Fibroblast of pulmonary artery (primary cell): ENCODE data around the gene APLF.

Experiments used
- DNase-seq: peaks from one replicate; pipeline ENCODE4 v3.0.0-alpha.2; 2010; ENCODE audit warnings: low read depth
- H3K4me3 ChIP-seq: replicated peaks from 2 replicates; pipeline ENCODE4 v1.5.1; 2011; ENCODE audit warnings: low read depth, mild to moderate bottlenecking, control low read depth, low read length, moderate library complexity
- TF ChIP-seq, protein P1 (sequence below): IDR thresholded peaks from 2 replicates; pipeline ENCODE4 v1.5.1; 2011; ENCODE audit warnings: mild to moderate bottlenecking, control low read depth, low read length, inconsistent platforms; ENCODE audit errors: missing control alignments

APLF gene

DNA sequence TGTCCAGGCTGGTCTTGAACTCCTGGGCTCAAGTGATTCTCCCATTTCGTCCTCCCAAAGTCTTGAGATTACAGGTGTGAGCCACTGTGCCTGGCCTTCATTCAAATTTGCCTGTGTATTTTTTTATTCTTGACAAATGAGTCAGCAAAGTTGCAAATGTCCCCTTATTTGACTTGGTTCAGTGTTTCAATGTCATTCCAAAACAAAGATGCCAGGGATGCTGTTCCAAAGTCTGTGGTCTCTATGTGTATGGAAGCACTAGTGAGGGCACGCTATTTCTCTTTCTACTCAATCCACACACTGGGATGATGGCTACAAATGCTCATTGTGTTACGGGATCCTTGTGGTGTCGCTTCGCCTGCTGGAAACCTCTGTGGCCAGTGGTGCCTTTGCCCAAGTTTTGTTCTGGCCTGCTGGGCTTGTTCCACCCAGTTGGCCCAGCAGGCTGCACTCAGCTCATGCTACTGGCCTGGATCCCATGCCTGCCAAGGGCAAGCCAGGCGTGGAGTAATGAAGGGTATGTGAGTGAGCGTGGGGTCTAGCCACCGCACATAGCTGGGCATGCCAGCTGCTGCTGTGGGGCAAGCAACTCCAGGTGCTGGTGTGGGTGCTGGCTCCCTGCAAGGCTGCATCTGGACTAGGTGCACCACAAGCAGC, 35.9 kb upstream of the APLF start:
- H3K4me3 ChIP-seq = no peak overlapping the region
- no peak for DNase-seq
- TF ChIP-seq, protein P1, sequence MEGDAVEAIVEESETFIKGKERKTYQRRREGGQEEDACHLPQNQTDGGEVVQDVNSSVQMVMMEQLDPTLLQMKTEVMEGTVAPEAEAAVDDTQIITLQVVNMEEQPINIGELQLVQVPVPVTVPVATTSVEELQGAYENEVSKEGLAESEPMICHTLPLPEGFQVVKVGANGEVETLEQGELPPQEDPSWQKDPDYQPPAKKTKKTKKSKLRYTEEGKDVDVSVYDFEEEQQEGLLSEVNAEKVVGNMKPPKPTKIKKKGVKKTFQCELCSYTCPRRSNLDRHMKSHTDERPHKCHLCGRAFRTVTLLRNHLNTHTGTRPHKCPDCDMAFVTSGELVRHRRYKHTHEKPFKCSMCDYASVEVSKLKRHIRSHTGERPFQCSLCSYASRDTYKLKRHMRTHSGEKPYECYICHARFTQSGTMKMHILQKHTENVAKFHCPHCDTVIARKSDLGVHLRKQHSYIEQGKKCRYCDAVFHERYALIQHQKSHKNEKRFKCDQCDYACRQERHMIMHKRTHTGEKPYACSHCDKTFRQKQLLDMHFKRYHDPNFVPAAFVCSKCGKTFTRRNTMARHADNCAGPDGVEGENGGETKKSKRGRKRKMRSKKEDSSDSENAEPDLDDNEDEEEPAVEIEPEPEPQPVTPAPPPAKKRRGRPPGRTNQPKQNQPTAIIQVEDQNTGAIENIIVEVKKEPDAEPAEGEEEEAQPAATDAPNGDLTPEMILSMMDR = no peak

DNA sequence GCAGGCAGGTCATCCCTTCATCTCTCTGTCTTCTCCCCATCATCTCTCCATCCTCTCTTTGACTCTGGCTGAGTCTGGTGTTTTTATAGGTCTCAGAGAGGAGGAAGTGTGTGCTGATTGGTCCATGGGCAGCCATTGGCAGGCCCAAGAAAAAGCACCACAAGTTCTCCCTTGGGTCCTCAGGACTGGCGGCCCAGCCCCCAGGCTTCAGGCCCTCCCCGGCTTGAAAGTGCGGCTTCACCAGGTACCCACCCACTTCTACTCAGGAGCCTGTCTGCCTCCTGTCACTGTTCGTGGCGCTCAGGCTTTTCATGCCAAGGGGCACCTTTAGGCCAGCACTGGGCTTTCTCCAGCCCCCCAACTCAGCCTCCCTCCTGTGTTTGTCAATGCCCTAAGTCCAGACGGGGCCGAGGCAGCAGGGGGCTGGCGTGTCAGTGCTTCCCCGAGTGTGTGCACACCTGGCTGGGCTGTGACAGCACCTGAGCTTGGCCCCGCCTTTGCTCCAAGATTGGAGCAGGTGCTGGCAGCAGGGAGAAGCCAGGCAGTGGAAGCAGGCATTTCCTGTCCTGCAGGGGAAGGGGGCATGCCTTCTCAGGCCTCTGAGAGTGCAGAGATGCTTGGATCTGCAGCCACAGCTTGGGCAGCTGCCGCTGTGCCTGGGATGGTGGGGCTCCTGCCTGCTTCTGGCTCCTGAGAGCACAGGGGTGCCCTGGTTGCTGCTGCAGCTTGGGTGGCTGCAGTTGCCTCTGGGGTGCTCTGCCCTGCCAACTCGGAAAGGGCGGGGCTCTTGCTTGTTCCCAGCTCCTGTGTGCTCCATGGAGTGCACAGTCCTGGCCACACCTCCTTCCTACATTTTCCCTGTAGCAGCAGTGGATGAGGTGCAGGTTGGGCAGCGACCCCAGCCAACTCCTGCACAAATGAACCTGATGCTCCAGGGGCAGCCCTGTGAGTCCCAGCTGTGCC, 34.4 kb upstream of the APLF start:
- TF ChIP-seq, protein P1 = no peak
- no peak overlapping the region for H3K4me3 ChIP-seq
- DNase-seq = no peak

DNA sequence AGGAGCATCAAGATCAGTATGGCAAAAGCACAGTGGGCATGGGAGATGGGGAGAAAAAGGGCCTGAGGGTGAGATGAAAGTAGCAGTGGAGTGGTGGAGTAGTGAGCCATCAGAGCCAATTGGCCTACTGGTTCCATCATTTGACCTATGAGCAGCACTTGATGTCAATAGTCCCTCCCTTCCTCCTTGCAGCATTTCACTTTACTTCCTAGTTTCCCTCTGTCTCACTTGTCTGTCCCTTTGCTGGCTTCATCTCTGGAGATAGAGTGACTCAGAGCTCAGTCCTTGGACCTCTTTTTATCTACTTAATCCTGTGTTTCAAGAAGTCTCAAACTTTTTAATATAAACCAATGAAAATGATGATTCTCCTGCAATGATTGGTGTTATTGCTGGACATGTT, 32.4 kb upstream of the APLF start:
- H3K4me3 ChIP-seq = no peak overlapping the region
- TF ChIP-seq, protein P1 = no peak
- no peak for DNase-seq

DNA sequence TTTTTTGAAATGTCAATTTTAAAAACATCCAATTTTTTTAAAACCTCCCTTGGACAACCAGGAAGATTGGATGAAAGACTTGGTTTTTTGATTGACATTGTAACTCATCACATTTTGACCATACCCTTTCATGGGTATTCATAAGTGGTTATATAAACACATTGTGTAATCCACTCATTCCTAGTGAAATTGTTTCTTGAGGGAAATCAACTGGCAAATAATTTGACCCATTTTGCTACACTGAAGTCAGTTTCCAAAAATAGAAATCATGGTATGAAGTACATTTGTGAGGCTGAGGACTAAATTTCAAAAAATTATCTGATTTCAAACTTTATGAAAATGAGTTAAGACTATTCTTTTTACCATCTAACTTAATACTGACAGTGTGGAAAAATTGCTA, 31.8 kb upstream of the APLF start:
- TF ChIP-seq, protein P1 = no peak
- DNase-seq = peak; percentile 59
- H3K4me3 ChIP-seq = no peak overlapping the region

DNA sequence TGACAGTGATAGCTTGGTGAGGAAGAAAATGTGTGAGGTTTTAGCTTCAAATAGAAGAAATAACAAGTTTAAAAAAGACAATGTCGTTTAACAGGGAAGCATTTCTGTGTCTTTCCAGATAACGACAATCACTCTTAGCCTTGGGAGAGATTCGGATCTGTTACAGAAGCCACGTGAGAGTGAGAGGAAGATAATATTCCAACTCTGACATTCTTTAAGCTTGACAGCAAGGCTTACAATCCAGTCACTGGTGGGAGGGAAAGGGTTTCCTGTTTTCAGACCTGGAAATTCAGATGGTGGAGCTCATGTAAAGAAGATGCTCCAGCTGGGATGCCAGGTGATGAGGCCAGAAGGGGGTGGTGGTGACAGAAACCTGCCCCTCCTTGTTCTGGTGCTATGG, 31.1 kb upstream of the APLF start:
- peak; percentile 29 for DNase-seq
- no peak overlapping the region for H3K4me3 ChIP-seq
- TF ChIP-seq, protein P1 = no peak

DNA sequence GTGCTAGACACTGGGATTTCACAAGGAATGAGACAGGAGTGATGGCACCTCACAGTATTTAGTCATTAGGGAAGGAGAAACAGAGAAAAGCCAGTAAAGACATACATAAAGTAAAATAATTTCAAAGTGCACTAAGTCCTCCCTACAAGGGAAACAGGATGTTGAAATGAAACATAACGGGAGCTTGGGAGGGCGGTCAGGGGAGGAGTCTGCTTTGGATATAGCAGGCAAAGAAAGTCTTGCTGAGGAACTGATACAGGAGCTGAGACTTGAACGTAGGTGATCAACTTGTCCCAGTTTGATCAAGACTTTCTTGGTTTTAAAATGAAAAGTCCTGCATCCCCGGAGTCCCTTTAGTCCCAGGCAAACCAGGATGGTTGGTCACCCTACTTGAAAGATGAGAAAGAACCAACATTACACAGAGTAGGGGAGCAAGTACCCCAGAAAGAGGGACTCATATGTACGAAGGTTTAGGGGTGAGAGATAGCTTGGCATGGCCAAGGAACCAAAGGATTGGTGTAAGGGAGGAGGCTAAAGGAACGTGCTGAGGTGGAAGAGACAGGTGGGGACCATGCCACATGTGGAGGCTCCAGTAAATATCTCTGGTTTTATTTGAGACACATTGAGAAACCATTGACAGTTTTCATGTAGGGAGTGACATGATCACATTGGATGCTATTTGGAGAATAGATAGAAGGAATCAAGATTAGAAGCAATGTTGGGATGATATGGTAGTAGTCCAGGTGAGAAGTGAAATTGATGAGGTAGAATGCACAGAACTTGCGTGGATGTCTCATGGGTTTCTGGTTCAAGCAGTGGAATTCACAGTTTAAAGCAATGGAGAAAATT, 28.7 kb upstream of the APLF start:
- TF ChIP-seq, protein P1 = no peak
- DNase-seq = no peak
- no peak overlapping the region for H3K4me3 ChIP-seq
